Cardiac muscle cell (in vitro differentiated cells and primary cell): ENCODE measurements around the gene IRAK1. TPM values are rescaled to one million over a fixed set of nuclear protein-coding genes. Genes with fewer than 3 reads are reported as not detected.

Experiments
- DNase-seq, 2 donors: peaks; one replicate each; pipeline versions ENCODE4 v3.0.0 to v3.0.0-alpha.2; 2010 to 2017; ENCODE audit warnings: low read depth in 1 of 2, low spot score in 1 of 2
- H3K27ac ChIP-seq: fragments of 200-600 bp; sonication (generic); 2 replicates; pipeline ENCODE4 v1.5.1; 2016
- H3K27me3 ChIP-seq: fragments of 200-600 bp; sonication (generic); 2 replicates; pipeline ENCODE4 v1.6.0; 2016; ENCODE audit warnings: control low read depth
- H3K36me3 ChIP-seq: fragments of 200-600 bp; sonication (generic); 2 replicates; pipeline ENCODE4 v1.5.1; 2016; ENCODE audit warnings: control low read depth
- H3K4me1 ChIP-seq: fragments of 200-600 bp; sonication (generic); 2 replicates; pipeline ENCODE4 v1.8.1; 2017; ENCODE audit warnings: low read depth, mild to moderate bottlenecking, mixed run types
- H3K4me3 ChIP-seq: fragments of 200-600 bp; sonication (generic); 2 replicates; pipeline ENCODE4 v1.5.1; 2016; ENCODE audit warnings: mild to moderate bottlenecking
- H3K9me3 ChIP-seq: fragments of 200-600 bp; sonication (generic); 2 replicates; pipeline ENCODE4 v1.5.1; 2017; ENCODE audit warnings: low read depth, mild to moderate bottlenecking, control low read depth
- polyA plus RNA-seq: library from polyadenylated mRNA; unstranded; fragments of >200 nt; fragmentation: Nextera tagmentation; extraction: Ambion mirVana; gene quantifications from 2 replicates; pipeline ENCODE4 v1.2.1, GENCODE V29; 2016
- total RNA-seq: library from RNA; depleted of rRNA; stranded (reverse); fragments of >200 nt; gene quantifications from 2 replicates; pipeline ENCODE4 v1.2.3, GENCODE V29; 2016
- TF ChIP-seq, protein P1 (sequence below): IDR thresholded peaks from 2 replicates; pipeline ENCODE4 v1.5.1; 2012; ENCODE audit warnings: low read depth, mild to moderate bottlenecking, low read length

IRAK1 gene
- total and polyA plus RNA-seq, 2 experiments from 2014 or later = 22.7 to 31.1 TPM

DNA sequence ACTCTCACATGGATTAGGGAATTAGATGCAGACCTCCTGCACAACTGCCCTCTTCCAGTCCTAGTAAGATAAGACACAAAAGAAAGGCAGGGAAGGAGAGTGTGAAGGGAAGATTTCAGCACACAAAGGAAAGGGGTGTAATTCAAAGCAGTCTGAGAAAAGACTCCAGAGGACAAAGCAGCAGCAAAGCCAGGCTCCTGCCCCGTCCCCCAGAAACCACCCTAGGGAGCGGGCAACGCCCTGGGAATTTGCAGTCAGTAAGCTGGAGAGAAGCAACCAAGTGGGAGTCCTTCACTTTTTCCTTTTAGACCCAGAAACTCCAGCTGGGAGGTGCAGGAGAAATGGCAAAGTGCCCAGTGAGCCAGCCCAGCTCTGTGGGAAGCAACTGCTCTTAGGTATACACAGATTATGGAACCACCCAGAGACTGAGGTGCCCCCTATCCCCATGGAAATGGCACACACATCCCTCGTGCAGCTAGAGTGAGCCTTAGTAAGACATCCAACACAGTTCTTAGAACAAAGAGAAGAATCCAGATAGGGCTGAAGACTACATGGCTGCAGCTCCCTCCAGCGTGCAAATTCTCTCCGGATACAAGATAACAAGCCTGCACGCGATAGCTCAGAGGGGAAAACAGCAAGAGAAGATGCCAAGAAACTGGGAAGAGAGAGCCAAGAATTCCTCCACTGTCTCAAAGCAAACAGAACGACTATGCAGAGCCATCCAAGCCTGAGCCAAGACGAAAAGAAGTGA lies 26.5 kb upstream of the IRAK1 start:
- H3K9me3 ChIP-seq = no peaks in the 10 kb centered on the region
- H3K27ac ChIP-seq = peak overlapping the region; percentile 72
- H3K4me3 ChIP-seq = no peak overlapping the region
- TF ChIP-seq, protein P1, sequence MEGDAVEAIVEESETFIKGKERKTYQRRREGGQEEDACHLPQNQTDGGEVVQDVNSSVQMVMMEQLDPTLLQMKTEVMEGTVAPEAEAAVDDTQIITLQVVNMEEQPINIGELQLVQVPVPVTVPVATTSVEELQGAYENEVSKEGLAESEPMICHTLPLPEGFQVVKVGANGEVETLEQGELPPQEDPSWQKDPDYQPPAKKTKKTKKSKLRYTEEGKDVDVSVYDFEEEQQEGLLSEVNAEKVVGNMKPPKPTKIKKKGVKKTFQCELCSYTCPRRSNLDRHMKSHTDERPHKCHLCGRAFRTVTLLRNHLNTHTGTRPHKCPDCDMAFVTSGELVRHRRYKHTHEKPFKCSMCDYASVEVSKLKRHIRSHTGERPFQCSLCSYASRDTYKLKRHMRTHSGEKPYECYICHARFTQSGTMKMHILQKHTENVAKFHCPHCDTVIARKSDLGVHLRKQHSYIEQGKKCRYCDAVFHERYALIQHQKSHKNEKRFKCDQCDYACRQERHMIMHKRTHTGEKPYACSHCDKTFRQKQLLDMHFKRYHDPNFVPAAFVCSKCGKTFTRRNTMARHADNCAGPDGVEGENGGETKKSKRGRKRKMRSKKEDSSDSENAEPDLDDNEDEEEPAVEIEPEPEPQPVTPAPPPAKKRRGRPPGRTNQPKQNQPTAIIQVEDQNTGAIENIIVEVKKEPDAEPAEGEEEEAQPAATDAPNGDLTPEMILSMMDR = peak; percentile 24
- no peaks in the 10 kb centered on the region for H3K27me3 ChIP-seq
- H3K36me3 ChIP-seq = no peaks in the 10 kb centered on the region
- peaks cover 14% of the 10 kb centered on the region for H3K4me1 ChIP-seq
- DNase-seq = peak in 1 of 2 donors; percentile 94

- Histone ChIP-seq H3K9me3 (no peaks in the 10 kb centered on the region), H3K27me3 (no peaks in the 10 kb centered on the region), H3K4me1 (peaks cover 14% of the 10 kb centered on the region), H3K36me3 (no peaks in the 10 kb centered on the region), H3K27ac (peak overlapping the region; percentile 4), H3K4me3 (no peak overlapping the region)
- TF ChIP-seq, protein P1 = no peak
- DNase-seq = no peak
Observed at GRCh38 chrX:154044091-154044490, 24.4 kb upstream of the IRAK1 start.

DNA sequence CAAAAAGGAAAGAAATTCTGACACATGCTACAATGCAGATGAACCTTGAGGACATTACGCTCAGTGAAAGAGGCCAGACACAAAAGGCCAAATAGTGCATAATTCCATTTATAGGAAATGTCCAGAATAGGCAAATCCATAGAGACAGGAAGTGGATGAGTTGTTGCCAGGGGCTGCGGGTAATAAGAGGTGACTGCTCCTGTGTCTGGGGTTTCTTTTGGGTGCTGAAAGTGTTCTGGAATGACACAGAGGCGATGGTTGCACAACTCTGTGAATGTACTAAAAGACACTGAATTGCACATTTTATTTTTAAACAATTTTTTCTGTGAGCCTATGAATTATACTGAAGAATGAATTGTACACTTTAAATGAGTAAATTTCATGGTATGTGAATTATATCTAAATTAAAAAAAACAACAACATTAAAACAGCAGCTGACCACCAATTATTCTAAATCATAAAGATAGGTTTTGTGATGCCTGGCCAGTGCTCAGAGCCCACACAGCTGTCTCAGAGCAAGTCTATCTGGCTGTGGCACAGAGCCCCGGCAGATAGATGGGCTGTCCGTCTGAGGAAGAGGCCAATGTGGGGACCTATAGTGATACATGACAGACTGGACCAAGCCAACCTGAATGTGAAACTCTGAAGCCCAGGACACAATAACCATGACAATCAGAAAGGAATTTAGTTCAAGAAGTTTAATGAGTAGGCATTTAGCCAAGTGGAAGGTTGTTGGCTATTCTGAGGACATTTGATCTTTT lies 23.5 kb upstream of the IRAK1 start:
- Histone ChIP-seq H3K4me3 (no peak overlapping the region), H3K27ac (no peak overlapping the region), H3K27me3 (no peaks in the 10 kb centered on the region), H3K36me3 (no peaks in the 10 kb centered on the region), H3K9me3 (no peaks in the 10 kb centered on the region), H3K4me1 (peaks cover 14% of the 10 kb centered on the region)
- DNase-seq = peak in 1 of 2 donors; percentile 83
- TF ChIP-seq, protein P1 = no peak

GRCh38 chrX:154040863-154041262 lies 21.2 kb upstream of the IRAK1 start:
- TF ChIP-seq, protein P1 = no peak
- DNase-seq = no peak
- H3K27ac ChIP-seq = no peak overlapping the region

GRCh38 chrX:154040307-154040756 lies 20.6 kb upstream of the IRAK1 start:
- no peaks in the 10 kb centered on the region for H3K9me3 ChIP-seq
- no peaks in the 10 kb centered on the region for H3K36me3 ChIP-seq
- TF ChIP-seq, protein P1 = no peak
- H3K27ac ChIP-seq = no peak overlapping the region
- H3K4me1 ChIP-seq = peaks cover 6% of the 10 kb centered on the region
- H3K27me3 ChIP-seq = no peaks in the 10 kb centered on the region
- H3K4me3 ChIP-seq = no peak overlapping the region
- DNase-seq = peak in 1 of 2 donors; percentile 84

More at GRCh38 chrX:154040863-154041262, 21.2 kb upstream of the IRAK1 start:
- Histone ChIP-seq H3K9me3 (no peaks in the 10 kb centered on the region), H3K4me3 (no peak overlapping the region), H3K4me1 (peaks cover 6% of the 10 kb centered on the region), H3K36me3 (no peaks in the 10 kb centered on the region), H3K27me3 (no peaks in the 10 kb centered on the region)
